ENCODE measurements around the gene SYNGR3.
"Not testable (repeated sequence)": the region's sequence is repeated elsewhere in the genome, so short reads cannot be mapped to it uniquely, and the experiment has no call there.

DNA sequence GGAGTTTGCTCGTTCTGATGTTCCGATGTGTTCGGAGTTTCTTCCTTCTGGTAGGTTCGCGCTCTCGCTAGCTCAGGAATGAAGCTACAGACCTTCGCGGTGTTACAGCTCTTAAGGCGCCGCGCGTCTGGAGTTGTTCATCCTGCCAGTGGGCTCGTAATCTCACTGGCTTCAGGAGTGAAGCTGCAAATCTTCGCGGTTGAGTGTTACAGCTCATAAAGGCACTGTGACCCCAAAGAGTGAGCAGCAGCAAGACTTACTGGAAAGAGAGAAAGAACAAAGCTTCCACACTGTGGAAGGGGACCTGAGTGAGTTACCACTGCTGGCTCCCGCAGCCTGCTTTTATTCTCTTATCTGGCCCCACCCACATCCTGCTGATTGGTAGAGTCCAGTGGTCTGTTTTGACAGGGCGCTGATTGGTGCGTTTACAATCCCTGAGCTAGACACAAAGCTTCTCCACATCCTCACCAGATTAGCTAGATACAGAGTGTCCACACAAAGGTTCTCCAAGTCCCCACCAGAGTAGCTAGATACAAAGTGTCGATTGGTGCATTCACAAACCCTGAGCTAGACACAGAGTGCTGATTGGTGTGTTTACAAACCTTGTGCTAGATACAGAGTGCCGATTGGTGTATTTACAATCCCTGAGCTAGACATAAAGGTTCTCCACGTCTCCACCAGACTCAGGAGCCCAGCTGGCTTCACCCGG is 32.2 kb upstream of the SYNGR3 start:
- TF ChIP-seq, protein P1, sequence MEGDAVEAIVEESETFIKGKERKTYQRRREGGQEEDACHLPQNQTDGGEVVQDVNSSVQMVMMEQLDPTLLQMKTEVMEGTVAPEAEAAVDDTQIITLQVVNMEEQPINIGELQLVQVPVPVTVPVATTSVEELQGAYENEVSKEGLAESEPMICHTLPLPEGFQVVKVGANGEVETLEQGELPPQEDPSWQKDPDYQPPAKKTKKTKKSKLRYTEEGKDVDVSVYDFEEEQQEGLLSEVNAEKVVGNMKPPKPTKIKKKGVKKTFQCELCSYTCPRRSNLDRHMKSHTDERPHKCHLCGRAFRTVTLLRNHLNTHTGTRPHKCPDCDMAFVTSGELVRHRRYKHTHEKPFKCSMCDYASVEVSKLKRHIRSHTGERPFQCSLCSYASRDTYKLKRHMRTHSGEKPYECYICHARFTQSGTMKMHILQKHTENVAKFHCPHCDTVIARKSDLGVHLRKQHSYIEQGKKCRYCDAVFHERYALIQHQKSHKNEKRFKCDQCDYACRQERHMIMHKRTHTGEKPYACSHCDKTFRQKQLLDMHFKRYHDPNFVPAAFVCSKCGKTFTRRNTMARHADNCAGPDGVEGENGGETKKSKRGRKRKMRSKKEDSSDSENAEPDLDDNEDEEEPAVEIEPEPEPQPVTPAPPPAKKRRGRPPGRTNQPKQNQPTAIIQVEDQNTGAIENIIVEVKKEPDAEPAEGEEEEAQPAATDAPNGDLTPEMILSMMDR (conservative IDR thresholded peaks at IDR 0.05), result not testable (repeated sequence)
- not testable (repeated sequence) for TF ChIP-seq EZH2 (IDR thresholded peaks at IDR 0.05; ENCODE audit: low read depth)

Measured in PC-9 (cell line).